ENCODE results near the gene ZSWIM9.
"Not testable (repeated sequence)": the region's sequence is repeated elsewhere in the genome, so short reads cannot be mapped to it uniquely, and the experiment has no call there.

The ZSWIM9 gene

DNA sequence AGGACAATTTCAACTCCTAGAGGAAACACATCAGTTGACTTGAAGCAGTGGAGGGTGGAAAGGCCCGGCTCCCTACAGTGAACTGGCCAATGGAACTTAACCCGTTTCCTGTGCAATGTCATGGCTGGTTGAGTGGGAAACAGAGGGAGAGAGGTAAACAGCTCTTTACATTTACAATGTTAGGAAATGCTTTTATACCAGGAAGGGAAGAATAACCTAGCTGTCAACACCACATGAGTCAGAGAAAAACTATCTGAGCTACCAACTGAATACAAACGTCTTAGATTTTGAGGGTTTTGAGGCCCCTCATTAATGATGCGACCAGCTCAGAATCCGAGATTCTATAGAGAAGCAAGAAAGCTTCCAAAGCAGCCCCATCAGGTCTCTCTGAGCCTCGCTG is 48.5 kb downstream of the ZSWIM9 start:
- DNase-seq: no peak

DNA sequence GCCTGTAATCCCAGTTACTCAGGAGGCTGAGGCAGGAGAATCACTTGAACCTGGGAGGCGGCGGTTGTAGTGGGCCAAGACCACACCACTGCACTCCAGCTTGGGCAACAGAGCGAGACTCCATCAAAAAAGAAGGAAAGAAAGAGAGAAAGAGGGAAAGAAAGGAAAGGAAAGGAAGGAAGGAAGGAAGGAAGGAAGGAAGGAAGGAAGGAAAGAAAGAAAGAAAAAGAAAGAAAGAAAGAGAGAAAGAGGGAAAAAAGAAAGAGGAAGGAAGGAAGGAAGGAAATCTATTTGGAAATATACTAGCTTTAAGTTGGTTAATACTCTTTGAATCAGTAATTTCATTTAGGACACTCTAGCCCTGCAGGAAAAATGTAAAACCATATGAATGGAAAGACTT is 50.3 kb downstream of the ZSWIM9 start:
- not testable (repeated sequence) for DNase-seq

DNA sequence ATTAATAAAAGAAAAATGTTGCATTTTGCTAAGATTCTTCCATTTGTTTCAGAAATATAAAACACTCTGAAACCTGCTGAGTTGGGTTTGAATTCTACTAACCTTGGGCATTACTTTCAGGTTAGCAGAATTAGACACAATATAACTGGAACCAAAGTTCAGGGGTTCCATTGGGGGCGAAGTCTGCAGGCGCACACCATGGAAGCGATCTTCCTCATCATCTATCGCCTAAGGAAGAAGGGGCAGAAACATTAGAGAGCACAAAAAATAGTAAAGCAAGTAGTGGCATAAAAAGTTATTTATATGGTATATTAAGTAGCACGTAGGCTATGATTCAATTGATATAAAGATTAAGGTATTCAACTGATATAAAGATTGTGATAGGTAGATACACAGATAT is 51.1 kb downstream of the ZSWIM9 start:
- no peak for DNase-seq

DNA sequence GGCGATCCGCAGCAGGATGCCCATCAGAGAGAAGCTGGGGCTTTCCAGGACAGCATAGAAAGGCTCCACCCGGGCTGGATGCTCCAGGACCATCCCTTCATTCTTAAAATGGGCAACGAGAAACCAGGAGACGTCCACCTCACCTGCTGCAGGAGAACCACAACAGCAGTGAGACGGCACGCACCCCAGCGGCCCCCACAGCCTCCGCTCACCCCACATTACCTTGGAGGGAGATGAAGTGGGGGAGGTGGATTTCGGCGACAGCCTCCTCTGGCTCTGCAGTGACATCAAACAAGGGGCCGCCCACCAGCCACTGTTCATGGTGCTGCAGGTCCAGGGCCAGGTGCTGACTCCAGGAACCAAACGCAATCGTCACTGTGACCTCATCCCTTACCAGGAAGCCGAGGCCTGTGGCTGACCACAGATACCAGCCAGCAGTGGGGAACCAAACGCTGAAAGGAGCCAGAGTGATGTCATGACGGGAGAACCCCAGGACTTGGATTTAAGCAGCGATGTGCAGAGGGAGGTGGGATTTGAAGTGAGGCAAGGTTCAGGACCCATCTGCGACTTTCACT is 60.2 kb downstream of the ZSWIM9 start:
- DNase-seq: no peak

DNA sequence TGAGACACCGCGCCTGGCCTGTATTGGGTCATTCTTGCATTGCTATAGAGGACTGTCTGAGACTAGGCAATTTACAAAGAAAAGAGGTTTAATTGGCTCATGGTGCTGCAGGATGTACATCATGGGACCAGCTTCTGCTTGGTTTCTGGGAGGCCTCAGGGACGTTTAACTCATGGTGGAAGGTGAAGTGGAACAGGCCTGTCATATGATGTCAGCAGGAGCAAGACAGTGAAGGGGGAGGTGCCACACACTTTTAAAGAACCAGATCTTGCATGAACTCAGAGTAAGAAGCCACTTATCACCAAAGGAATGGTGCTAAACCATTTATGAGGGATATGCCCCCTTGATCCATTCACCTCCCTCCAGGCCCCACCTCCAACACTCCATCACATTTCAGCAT is 66.6 kb downstream of the ZSWIM9 start:
- no peak for DNase-seq

DNA sequence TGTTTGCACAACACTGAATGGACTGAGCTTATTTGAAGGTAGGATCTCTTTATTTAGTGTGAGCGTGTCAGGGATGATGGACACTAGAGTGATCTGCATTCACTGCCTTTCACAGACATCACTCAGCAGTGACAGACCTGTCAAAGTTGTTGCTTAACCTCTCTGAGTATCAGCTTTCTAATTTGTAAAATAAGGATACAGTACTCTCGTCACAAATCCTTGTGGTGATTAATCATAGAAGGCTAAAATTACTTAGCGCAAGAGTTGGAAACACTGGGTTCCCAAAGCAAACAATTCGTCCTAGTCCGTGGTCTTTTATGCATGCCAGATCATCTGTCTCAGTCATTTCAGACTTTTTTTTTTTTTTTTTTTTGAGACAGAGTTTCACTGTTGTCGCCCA is 68.6 kb downstream of the ZSWIM9 start:
- DNase-seq: no peak

DNA sequence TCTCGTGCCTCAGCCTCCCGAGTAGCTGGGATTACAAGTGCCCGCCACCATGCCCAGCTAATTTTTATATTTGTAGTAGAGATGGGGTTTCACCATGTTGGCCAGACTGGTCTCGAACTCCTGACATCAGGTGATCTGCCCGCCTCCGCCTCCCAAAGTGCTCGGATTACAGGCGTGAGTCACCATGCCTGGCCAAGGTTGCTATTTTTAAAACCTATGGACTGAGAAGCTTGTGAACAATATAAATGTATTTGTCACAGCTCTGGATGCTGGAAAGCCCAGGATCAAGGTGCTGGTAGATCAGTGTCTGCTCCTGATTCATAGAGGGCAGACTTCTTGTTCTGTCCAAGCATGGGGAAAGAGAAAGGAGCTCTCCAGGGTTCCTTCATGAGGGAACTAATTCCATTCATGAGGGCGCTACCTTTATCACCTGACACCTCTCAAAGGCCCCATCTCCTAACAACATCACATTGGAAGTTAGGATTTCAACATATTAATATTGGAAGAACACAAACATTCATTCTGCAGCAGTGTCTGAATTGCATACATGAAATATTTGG is 69.2 kb downstream of the ZSWIM9 start:
- DNase-seq: no peak

DNA sequence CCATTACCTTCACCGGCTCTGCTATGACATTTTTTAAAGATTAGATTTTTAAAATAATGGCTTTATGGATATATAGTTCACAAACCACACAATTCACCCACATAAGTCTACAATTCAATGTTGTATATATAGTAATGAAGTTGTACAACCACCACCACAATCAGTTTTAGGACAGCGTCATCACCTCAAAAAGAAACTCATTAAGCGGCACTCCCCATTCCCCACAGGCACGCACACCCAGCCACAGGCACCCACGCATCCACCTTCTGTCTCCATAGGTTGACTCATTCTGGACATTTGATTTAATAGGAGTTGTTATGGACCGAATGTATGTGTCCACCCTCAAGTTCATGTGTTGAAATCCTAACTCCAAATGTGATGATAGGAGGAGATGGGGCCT is 71.3 kb downstream of the ZSWIM9 start:
- not testable (repeated sequence) for DNase-seq

DNA sequence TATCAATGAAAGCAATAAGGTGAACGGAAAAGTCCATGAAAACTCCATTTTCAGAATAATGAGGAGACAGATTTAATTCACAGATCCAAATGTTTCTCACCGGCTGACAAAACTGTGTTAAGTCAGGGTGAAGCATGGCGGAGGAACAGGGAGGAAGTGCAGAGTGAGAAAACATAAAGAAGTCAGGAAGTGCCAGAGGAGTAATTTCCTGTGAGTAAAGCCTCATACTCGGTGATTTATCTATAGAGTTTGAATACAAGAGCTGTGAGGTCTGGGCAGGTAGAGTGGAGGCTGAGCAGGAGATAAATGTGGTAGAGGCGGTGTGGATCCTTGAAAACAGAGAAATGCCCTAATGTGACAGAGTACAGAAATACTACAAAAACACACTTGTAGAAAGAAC is 73.8 kb downstream of the ZSWIM9 start:
- DNase-seq: no peak

DNA sequence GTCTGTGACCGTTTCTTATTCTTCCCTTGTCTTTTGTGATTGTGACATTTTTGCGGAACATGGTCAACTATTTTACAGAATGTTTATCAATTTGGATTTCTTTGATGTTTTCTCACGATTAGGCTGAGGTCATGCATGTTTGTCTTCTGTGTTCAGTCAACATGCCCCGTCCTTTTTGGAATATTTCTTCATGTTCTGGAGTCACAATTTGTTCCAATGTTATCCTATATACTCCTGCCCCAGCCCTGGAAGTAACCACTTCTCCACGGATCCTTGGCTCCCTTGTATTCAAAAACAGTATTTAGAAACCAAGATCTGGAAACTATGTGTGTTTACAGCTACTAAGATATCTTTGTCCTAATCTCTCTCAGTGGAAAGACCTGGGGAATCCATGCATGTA is 75.6 kb downstream of the ZSWIM9 start:
- DNase-seq: no peak

DNA sequence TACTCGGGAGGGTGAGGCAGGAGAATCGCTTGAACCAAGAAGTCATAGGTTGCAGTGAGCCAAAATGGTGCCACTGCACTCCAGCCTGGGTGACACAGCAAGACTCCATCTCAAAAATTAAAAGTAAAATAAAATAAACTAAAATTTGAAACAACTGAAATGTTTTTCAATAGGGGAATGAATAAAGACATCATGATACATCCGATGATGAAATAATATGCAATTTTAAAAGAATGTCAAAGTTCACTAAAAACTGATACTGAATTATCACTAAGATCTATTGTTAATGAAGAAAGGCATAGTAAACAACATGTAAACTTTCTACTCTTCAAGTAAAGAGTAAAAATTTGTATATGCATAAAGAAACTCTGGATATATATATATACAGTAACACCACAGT is 76.7 kb downstream of the ZSWIM9 start:
- no peak for DNase-seq

All from C1 segment of cervical spinal cord (tissue), 14 donors.